Measurements from ENCODE around the gene RBM47. TPM values are rescaled to one million over a fixed set of nuclear protein-coding genes. Genes with fewer than 3 reads are reported as not detected.
A peak's percentile ranks its signal among the peaks of the same experiment; 100 is the strongest.

Gene RBM47
- total and polyA plus RNA-seq, 9 of the 15 experiments (the other 6 are each of a cell fraction or from before 2014, with no cell fraction given) = 1.4 to 6.4 (median 3.3) TPM

GRCh38 chr4:40502220-40502619 lies 127.4 kb downstream of the RBM47 start:
- Histone ChIP-seq H3K9me3 (replicated peaks; ENCODE audit: control insufficient read depth, insufficient read depth, low read depth, low read length) (no peaks in the 10 kb centered on the region), H3K4me3 (no peak overlapping the region), H3K79me2 (ENCODE audit: control insufficient read depth, insufficient read depth, low read length) (no peaks in the 10 kb centered on the region), H3K4me1 (replicated peaks in 1 of 2; ENCODE audit: control insufficient read depth in 2 of 2, insufficient read depth in 2 of 2, low read length in 2 of 2) (no peaks in the 10 kb centered on the region), H3K27ac (ENCODE audit: extremely low read depth, low read depth, low read length) (no peak overlapping the region), H2AFZ (ENCODE audit: low read depth, low read length) (0 out of 2 replicates have a peak overlapping the region, but pooled peaks have one; percentile 4), H3K9me1 (ENCODE audit: control insufficient read depth, insufficient read depth, low read length) (no peaks in the 10 kb centered on the region), H3K27me3 (ENCODE audit: control insufficient read depth in 2 of 2, insufficient read depth in 2 of 2, low read length in 2 of 2) (no peaks in the 10 kb centered on the region), H3K4me2 (ENCODE audit: insufficient read depth, low read length) (no peak overlapping the region), H3K9ac (ENCODE audit: insufficient read depth in 1 of 2, low read depth in 2 of 2, low read length in 2 of 2) (no peak overlapping the region), H3K36me3 (ENCODE audit: control insufficient read depth, insufficient read depth, low read length) (no peaks in the 10 kb centered on the region), H4K20me1 (replicated peaks; ENCODE audit: control insufficient read depth, insufficient read depth, low read length) (no peaks in the 10 kb centered on the region)
- POLR2A ChIA-PET = interaction anchor here (0.6 to 2.0 kb wide), 3 partner anchors 10 to 665 kb away, joined by 3 to 9 read pairs (median 3); no protein-coding TSS in a partner anchor
- no TSS peak for BruUV-seq (replicated peaks)
- TF ChIP-seq CEBPZ (IDR thresholded peaks at IDR 0.05; ENCODE audit: borderline replicate concordance, low read depth, low read length) = no peak
- peak in 1 of 3 experiments; percentile 55; a peak in 2 of 6 replicates for TF ChIP-seq ZBTB11 (CRISPR knock-in tag; IDR thresholded peaks at IDR 0.05)
- TF ChIP-seq BRD4 (IDR thresholded peaks at IDR 0.05) = no peak
- peak; percentile 73; the same call in 1 of the 2 replicates for TF ChIP-seq SPI1 (IDR thresholded peaks at IDR 0.05; ENCODE audit: borderline replicate concordance, low read depth, low read length)
- intact Hi-C loops (cut with micrococcal nuclease) = no loop called here
- CTCF ChIA-PET (ENCODE audit: low intra/inter-chr PET ratio) = no interaction called here
- in situ Hi-C loops (cut with MboI) = no loop called here
- DNase-seq (ENCODE audit: extremely low read depth in 1 of 4, low spot score in 3 of 4) (no peak), FAIRE-seq (no peak), ATAC-seq (peak; percentile 39)
- WGBS (ENCODE audit: insufficient coverage, low coverage, missing lambda C conversion rate) = 33% methylated on average over 4 of the region's 4 CpGs
